GM21360 (cell line): ENCODE data around the gene ARHGAP32.
"Not testable (repeated sequence)": the region's sequence is repeated elsewhere in the genome, so short reads cannot be mapped to it uniquely, and the experiment has no call there.

ENCODE experiments used
- ATAC-seq: cut with Tn5 transposase; IDR thresholded peaks from one replicate; pipeline ENCODE4 v1.9.1; 2021; ENCODE audit warnings: mild to moderate bottlenecking, moderate library complexity; ENCODE audit not compliant: unreplicated experiment

The ARHGAP32 gene

GRCh38 chr11:128937480-128937879 lies 254.6 kb downstream of the ARHGAP32 start:
- ATAC-seq, result no peak

GRCh38 chr11:128936606-128937251 lies 255.4 kb downstream of the ARHGAP32 start:
- ATAC-seq, result no peak

GRCh38 chr11:128934926-128935325 lies 257.2 kb downstream of the ARHGAP32 start:
- no peak for ATAC-seq

- no peak for ATAC-seq
Observed at GRCh38 chr11:128934351-128934750, 257.8 kb downstream of the ARHGAP32 start.

DNA sequence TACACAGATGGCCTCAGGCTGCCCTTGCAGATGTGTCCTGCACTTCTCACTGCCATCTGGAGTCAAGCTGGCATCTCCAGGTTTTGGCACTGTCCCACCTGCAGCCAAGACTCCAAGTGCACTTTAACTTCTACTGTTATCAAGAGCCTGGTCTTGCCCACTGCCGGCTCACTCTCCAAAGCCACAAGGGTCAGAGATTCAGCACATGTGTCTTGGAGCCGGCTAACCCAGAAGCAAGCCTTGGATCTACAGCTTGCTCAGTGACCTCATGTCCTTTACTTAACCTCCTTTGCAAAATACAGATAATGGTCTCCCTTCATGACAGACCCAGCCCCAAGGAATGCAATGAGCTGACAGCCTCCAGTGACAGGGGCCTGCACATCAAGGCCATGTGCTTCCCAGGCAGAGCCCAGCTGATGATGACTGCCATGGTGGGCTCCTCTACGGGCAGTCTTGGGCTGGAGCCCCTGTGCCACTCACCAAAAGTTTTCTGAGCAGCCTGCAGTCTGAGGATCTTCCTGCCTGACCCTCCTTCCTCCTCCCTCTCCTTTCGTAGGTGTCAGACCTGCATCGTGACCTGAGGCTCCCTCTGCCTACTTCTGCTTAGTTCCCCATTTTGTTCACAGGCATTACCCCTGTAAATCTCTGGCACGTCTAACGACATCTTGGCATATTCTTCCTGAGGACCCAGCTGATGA lies 258.5 kb downstream of the ARHGAP32 start:
- ATAC-seq, result no peak

DNA sequence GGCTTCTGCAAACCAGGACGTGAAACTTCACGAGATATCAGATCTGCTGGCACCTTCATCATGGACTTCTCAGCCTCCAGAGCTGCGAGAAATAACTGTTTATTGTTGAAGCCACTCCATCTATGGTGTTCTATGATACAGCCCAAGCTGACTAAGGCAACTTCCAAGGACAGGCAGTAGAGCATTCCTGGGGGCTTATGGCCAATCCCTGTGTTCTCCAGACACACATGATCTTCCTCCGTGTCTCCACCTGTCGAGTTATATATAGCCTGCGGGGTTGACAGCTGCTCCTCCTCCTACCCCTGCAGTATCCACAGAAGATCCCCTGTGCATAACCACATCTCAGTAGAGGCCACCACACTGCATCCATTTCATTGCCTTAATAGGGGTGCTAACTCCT lies 260.5 kb downstream of the ARHGAP32 start:
- ATAC-seq, result no peak

- no peak for ATAC-seq
Observed at GRCh38 chr11:128931066-128931465, 261.1 kb downstream of the ARHGAP32 start.

- ATAC-seq, result no peak
Observed at GRCh38 chr11:128929991-128930390, 262.1 kb downstream of the ARHGAP32 start.

DNA sequence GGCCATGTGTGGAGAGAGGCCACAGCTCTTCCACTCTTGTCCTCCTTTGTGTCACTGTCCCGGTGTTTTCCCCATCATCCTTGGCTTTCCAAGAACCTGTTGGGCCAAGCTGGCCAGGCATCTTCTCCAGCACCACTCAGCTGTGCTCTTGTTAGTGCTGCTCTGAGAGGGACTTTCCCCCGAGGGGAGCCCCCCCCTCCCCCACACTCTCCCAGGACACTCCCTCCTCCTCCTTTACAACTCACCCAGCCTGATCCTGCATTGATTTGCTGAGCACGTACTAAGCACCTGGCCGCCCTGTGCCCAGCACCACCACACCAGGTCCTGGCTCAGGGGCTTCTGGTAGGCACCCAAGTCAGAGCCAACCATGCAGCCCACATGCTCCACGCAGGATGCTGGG lies 262.7 kb downstream of the ARHGAP32 start:
- no peak for ATAC-seq

DNA sequence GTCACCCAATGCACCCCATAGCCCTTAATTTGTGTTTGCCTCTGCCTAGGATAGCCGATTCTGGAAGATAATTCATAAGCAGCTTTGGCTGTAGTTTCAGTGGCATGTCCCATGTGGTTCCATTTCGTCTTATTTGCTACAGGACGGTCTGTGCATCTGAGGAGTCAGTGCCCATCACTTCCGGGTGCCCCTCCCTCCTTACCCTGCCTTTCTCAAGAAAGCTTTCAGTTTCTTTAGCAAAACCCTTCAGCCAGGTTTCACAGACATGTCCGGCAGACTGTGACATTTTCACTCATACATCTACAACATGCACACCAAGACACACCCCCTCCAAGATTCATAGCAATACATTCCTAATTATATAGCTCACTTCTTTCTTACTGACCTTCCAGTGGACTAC lies 263.7 kb downstream of the ARHGAP32 start:
- ATAC-seq, result peak; percentile 90

DNA sequence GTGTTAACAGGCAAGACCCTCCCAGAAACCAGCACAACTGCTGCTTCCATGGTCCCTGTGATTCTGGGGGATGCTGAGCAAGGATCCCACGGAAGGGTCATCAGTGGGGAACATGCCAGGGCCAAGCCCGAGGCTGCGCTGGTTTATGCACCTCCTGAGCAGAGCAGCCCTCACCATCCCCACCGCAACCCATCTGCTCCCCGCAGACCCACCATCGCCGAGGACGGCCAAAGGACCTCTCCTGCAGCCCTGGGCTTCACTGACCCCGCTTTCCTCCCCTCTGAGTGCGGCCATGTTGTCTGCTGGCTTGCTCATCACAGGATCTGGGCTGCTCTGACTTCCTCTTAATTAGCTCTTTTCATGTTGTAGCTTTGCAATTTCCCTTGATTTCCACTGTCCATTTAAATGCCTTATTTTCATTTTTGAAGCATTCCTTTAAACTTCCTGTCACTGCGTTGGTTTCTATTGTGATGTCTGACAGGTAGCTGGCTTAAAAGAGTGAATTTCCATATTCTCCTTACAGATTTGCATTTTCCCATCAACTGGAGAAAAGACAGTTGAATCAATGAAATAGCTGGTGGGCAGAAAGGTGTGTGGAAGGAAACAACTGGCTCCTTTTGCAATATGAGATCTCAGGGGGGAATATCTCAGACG lies 264.3 kb downstream of the ARHGAP32 start:
- no peak for ATAC-seq

- no peak for ATAC-seq
Observed at GRCh38 chr11:128927108-128927461, 265.0 kb downstream of the ARHGAP32 start.

GRCh38 chr11:128926437-128927107 lies 265.6 kb downstream of the ARHGAP32 start:
- no peak for ATAC-seq

DNA sequence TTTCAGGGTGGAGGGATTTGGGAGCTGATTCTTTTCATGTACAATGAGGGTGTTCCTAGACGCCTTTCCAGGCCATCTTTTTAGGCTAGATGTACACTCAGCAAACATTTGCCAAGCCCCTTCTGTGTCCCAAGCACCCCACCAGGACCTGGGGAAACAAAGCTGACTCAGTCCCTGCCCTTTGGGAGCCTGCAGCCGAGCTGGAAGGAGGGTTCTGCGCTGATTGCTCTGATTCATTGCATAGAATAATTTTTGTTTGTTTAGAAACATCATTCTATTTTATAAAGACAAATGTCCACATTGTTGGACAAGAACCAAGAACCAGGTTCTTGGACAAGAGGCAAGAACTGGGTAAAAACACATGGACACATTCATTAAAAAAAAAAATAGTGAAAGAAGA lies 266.1 kb downstream of the ARHGAP32 start:
- no peak for ATAC-seq

GRCh38 chr11:128925250-128925600 lies 266.9 kb downstream of the ARHGAP32 start:
- ATAC-seq, result no peak

- no peak for ATAC-seq
Observed at GRCh38 chr11:128924510-128925249, 267.4 kb downstream of the ARHGAP32 start.

GRCh38 chr11:128924104-128924503 lies 268.0 kb downstream of the ARHGAP32 start:
- no peak for ATAC-seq

DNA sequence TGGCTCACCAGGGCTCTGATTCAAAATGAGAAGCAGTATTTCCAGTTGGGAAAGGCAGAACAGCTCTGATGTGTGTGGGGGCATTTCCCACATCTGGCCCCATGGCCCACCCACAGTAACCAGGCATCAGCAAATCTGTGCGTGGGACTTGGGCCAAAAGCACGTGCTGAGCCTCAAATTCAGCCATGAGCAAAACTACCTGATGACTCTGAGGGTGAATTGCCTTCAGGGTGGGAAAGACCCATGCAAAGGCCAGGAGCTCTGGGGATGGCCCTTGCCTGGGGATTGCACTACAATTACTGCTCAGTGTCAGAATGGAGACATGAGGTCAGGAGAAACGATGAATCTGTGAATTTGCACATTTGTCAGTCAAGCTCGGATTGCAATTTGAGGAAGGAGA lies 270.3 kb downstream of the ARHGAP32 start:
- ATAC-seq, result no peak

- no peak for ATAC-seq
Observed at GRCh38 chr11:128920666-128921065, 271.5 kb downstream of the ARHGAP32 start.

GRCh38 chr11:128919635-128920034 lies 272.5 kb downstream of the ARHGAP32 start:
- ATAC-seq, result not testable (repeated sequence)

- no peak for ATAC-seq
Observed at GRCh38 chr11:128919216-128919615, 272.9 kb downstream of the ARHGAP32 start.
